SK-N-SH treated with all-trans-retinoic acid at 6 μM for 48 hours (cell line): ENCODE results near the gene SBF2.

Source experiments
- CSDC2 ChIP-seq: fragments of 250-450 bp; sonication (Bioruptor Pico); IDR thresholded peaks from 2 replicates; pipeline ENCODE4 v1.5.0; 2020; ENCODE audit warnings: mild to moderate bottlenecking, moderate library complexity
- CSRNP3 ChIP-seq: fragments of 250-450 bp; sonication (Bioruptor Pico); IDR thresholded peaks from 2 replicates; pipeline ENCODE4 v1.5.1; 2021; ENCODE audit warnings: mild to moderate bottlenecking, moderate library complexity
- ESRRG ChIP-seq: fragments of 250-450 bp; sonication (Bioruptor Pico); IDR thresholded peaks from 2 replicates; pipeline ENCODE4 v1.6.1; 2021; ENCODE audit warnings: mild to moderate bottlenecking
- GLIS3 ChIP-seq: fragments of 250-450 bp; sonication (Bioruptor Pico); IDR thresholded peaks from 2 replicates; pipeline ENCODE4 v1.5.0; 2020; ENCODE audit warnings: mild to moderate bottlenecking, moderate library complexity
- RARB ChIP-seq: fragments of 250-450 bp; sonication (Bioruptor Pico); IDR thresholded peaks from 2 replicates; pipeline ENCODE4 v1.8.0; 2021; ENCODE audit warnings: mild to moderate bottlenecking, moderate library complexity
- ZFP3 ChIP-seq: fragments of 250-450 bp; sonication (Bioruptor Pico); IDR thresholded peaks from 2 replicates; pipeline ENCODE4 v1.5.0; 2020; ENCODE audit warnings: mild to moderate bottlenecking, moderate library complexity
- ZFP30 ChIP-seq: fragments of 450-650 bp; formaldehyde crosslinking; IDR thresholded peaks from 2 replicates; pipeline ENCODE4 v1.5.0; 2022; ENCODE audit warnings: mild to moderate bottlenecking, moderate library complexity

GRCh38 chr11:9831122-9831521 lies 462.9 kb downstream of the SBF2 start:
- TF ChIP-seq ZFP30 (CRISPR knock-in tag) (no peak), ESRRG (no peak), CSRNP3 (no peak), RARB (CRISPR knock-in tag) (no peak), GLIS3 (CRISPR knock-in tag) (no peak), CSDC2 (CRISPR knock-in tag) (no peak), ZFP3 (CRISPR knock-in tag) (no peak)
